ENCODE results near the gene COL24A1.
"Not testable (repeated sequence)": the region's sequence is repeated elsewhere in the genome, so short reads cannot be mapped to it uniquely, and the experiment has no call there.

The COL24A1 gene

DNA sequence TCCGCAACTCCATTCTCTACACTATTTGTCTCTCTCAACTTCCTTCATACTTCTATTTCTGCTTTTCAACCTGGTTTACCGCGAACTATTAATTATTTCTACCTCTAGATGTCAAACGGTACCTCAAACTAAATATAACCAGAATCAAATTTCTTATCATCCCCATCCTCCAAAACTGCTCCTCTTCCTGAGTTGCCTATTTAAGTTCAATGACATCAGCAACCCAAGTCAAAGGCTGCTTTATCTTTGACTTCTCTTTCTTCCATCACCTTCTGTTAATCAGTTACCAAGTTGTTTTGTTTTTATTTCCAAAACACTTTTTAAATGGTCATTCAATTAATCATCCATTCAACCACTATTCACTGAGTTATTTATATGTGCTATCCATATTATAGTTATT lies 171.9 kb downstream of the COL24A1 start:
- no peak for DNase-seq (ENCODE audit: low spot score)

DNA sequence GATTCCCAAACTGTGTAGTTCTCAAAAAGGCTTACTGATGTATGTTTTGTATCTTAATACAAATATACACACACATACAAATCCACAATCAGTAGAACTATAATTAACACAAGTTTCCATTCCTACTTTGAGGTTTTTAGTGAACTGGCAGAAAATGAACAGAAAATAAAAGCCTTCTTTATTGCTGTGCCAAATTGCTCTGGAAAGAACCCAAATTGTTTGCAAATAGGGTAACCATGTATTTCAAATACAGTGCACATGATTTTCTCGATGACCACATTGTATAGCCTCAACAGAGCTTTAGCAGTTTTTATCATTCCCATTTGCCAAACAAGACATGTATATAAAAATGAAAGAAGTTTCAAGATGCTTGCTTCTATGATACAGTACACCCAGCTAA lies 173.3 kb downstream of the COL24A1 start:
- DNase-seq (ENCODE audit: low spot score): no peak

DNA sequence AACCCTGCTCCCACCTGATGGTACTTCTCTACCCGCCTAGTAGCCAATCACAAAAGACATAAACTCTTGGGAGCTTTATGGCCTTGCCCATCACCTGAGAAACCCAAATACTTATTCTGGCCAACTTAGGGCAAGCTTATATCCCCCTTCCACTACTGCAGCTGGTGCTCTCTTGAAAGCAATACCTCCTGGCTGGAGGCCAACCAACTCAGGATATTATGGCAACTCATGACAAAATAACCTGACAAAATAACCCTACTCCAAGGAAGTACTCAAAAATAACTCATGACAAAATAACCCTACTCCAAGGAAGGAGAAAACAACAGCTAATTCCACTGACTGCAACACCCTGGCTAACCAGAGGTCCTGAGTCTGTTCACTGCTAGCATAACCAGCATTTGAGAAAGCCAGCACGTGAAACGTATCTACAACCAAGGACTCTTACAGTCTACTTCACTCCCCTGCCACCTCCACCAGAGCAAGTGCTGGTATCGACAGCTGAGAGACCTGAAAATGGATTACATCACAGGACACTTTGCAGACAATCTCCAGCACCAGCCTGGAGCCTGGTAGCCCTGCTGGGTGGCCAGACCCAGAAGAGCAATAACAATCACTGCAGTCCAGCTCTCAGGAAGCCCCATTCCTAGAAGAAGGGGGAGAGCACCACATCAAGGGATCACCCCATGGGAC lies 179.9 kb downstream of the COL24A1 start:
- DNase-seq (ENCODE audit: low spot score): no peak

GRCh38 chr1:85975912-85976371 lies 180.6 kb downstream of the COL24A1 start:
- no peak for DNase-seq (ENCODE audit: low spot score)

DNA sequence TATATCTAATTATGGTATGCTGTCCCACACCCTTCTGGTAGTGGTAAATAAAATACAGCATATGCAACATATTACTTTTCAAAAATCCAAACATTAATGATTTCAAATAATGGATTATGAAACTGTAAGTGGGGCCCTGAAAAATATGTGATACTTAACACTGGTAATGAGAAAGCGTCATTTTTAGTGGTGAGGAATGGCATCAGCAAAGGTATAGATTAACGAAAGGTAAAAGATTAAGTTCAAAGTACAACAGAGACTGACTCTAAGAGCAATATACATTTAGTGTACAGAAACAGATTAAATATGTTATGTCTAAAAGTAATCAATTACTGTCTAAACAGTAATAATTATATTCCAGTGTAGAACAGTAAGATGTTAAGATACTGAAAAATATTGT lies 194.1 kb downstream of the COL24A1 start:
- no peak for DNase-seq (ENCODE audit: low spot score)

DNA sequence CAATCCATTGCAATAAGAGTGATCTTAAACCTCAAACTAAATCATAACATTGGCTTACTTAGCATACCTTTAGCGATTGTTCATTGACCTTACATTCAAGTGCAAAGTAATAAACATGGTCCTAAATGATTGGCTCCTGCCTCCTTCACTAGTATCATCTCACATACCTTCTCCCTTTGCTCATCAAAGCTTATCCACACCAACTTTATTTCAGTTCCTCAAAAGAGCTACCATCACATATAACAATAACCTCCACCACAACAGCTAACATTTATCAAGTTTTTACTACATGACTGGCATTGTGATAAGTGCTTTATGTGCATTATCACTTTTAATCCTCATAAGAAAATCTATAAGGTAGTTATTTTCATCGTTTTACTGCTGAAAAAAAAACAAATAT lies 198.8 kb downstream of the COL24A1 start:
- no peak for DNase-seq (ENCODE audit: low spot score)

- not testable (repeated sequence) for DNase-seq (ENCODE audit: low spot score)
Observed at GRCh38 chr1:85955218-85955617, 201.4 kb downstream of the COL24A1 start.

DNA sequence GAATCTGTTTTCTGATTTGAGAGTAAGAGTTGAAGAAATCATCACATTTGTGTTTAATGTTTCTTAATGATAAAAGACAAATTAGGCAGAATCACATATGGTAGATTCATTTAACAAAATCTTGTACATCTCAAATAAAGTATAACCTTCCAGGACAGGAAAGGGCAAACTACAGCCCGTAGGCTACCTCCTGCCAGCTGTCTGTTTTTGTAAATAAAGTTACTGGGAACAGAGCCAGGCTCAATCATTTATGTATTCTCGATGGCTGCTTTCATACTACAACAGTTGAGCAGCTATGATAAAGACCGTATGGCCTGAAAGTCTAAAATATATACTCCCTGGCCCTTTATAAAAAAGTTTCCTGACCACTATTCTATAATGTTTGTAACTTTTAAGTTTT lies 204.1 kb downstream of the COL24A1 start:
- DNase-seq (ENCODE audit: low spot score): no peak

DNA sequence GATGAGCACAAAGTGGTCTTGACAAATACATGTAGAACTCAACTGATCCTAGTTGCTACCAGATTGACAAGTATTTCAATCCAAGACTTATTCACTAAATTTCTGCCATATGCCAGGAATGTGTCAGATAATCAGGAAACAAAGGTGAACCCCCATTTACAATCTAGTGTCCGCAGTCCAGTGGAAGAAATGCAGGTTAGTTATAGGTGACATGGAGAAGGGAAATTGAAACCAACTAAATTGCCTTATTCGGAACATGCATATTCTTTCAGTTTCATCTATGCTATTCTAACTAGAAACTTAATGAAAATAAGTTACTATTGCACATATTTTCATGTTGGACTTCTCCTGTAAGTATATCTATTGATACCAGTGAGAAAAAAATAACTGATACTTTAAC lies 209.4 kb downstream of the COL24A1 start:
- no peak for DNase-seq (ENCODE audit: low spot score)

DNA sequence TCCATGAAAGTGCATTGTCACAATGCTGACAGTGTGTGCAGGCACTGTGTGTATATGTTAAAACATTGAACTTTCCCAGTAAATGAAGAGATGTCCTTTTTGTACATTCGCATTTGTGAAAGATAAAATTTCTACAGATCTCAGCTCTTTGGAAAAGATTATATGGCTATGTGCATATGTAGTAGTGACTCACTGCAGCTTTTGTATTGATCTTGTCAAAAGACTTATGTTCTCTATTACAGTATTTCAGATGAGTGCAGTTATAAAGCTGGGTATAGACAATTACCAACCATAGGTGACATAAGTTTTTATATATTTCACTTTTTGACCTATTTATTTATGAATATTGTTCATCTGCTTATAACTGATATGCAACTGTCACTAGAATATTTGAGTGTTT lies 212.6 kb downstream of the COL24A1 start:
- no peak for DNase-seq (ENCODE audit: low spot score)

GRCh38 chr1:85943526-85943925 lies 213.0 kb downstream of the COL24A1 start:
- DNase-seq (ENCODE audit: low spot score): no peak

DNA sequence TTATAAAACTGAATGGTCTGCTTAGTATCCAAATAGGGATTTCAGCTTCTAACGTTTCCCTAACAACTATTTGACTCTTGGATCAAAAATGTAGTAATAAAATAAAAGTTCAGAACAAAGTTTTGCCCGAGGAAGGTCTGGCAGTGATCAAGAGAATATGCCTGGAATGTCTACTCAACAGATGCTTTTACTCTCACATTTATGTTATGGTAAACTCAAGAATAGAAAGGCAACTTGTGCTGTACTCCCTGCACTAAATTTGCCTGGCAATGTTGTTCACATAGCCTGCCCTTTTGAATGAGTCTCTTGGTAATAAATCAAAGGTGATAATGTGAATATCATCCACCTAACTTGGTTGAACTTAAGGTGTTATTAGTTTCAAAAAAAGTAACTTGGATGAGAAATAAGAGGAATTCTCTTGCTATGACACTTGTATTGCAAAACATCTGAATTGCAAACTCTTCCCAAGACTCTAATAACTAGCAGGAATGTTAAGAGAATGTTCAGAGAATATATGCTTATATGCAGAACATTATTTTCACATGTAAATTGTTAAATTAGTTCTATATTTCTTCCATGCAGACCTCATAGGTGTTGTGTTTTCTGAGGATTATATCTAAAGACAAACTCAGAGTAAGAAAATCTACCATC lies 215.8 kb downstream of the COL24A1 start:
- no peak for DNase-seq (ENCODE audit: low spot score)

GRCh38 chr1:85938829-85939228 lies 217.7 kb downstream of the COL24A1 start:
- DNase-seq (ENCODE audit: low spot score): no peak

DNA sequence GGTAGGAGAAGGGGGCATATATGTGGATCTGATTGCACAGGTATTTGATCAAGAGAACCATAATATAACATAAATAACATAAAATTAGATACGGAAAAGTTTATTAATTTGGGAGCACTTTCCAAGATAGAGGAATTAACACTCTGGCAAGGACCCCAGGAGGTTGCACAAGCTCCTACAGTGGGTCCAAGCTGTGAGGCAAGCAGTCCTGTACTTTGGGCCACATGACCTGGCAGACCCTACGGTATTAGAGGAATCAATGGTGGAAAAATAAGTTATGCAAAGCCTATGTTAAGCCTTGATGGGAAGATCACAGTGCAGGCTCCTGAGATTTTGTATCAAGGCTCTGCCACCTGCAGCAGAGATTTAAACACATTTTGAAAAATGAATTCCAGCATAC lies 220.1 kb downstream of the COL24A1 start:
- DNase-seq (ENCODE audit: low spot score): no peak

DNA sequence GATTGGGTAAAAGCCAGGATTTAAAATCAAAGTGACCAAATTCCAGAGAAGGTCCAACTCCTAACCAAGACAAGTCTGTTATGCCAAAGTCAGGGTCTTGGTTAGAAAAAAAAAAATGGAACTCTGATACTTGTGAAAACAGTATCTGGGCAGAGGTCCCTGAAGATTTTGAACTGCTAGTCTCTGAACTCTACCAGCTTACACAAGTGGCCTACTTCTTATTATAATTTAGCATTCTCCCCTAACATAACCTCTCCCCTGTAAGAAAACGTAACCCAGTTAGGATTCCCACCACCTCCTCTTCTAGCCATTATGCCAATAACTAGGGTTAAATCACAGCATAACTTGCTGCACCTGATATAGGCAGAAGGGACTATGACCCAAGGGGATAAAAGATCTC lies 220.5 kb downstream of the COL24A1 start:
- DNase-seq (ENCODE audit: low spot score): no peak

DNA sequence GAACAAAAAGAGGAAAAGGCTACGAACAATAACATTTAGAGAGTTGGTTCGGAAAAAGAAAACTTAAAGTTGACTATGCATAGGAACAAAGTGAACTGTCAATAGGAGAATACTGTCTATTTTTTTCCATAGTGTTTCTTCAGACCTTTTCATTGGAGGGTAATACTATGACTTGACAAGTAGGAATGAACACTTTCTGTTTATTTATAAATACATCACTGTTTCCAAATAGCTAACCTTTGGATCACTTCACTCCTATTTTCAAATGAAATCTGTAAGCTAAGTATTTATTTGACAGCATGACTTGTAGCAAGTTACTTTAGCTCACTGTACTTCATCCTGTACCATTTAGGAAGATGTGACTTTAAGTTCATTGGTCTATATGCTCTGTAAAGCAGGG lies 221.3 kb downstream of the COL24A1 start:
- DNase-seq (ENCODE audit: low spot score): no peak

- DNase-seq (ENCODE audit: low spot score): peak; percentile 17
Observed at GRCh38 chr1:85934516-85934915, 222.1 kb downstream of the COL24A1 start.

DNA sequence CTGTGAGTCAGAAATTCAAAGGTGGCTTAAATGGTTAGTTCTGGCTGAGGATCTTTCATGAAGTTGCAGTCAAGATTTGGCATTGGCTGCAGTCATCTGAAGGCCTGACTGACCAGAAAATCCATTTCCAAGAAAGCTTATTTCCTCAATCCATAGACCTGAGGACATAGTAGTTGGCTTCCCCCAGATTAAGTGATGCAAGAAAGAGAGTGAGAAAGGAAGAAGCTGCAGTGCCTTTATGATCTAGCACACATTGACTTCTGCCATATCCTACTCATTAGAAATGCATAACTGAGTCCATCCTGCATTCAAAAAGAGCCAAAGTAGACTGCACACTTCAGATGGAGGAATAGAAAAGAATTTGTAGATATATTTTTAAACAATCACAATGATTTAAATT lies 222.6 kb downstream of the COL24A1 start:
- no peak for DNase-seq (ENCODE audit: low spot score)

- no peak for DNase-seq (ENCODE audit: low spot score)
Observed at GRCh38 chr1:85911742-85912141, 244.8 kb downstream of the COL24A1 start.

DNA sequence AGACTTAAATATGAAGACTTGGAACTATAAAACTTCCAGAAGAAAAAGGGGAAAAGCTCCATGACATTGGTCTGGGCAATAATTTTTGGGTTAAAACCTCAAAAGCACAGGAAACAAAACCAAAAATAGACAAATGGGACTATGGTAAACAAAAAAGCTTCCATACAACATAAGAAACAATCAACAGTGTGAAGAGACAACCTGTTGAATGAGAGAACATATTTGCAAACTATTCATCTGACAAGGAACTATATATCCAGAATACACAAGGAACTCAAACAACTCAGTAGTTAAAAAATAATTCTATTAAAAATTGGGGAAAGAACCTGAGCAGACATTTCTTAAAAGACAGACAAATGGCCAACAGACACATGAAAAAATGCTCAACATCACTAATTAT lies 255.7 kb downstream of the COL24A1 start:
- DNase-seq (ENCODE audit: low spot score): no peak

DNA sequence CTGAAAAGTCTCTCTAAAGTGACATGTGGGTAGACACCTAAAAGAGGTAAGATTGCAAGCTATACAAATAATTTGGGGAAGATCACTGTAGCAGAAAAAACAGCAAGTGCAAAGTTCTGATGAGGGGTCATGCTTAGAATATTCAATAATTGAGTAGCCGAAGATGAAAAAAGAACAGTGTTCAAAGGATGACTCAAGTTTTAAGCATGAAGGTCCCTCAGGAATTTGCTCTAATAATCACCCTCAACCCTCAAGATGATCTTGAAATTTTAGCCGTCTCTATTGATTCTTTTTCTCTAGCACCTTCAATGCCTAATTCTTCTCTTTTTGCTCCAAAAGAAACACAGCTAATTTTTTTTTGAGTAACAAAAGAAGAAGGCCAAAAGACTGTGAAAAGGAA lies 257.7 kb downstream of the COL24A1 start:
- DNase-seq (ENCODE audit: low spot score): no peak

- DNase-seq (ENCODE audit: low spot score): peak; percentile 22
Observed at GRCh38 chr1:85894651-85895050, 261.9 kb downstream of the COL24A1 start.

DNA sequence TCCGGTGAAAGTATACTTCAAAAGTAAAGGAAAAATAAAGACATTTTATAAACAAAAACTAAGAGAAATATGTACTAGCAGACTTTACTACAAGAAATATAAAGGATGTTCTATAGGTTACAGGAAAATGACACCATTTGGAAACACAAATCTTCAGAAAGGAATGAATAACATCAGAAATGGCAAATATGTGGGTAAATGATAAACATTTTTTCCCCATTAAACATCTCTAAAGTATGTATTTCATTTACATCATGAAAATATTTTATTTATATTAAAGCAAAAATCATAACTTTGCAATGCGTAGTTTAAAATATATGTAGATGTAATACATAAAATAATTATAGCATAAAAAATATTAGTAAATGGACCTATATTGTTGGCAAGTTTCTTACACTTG lies 264.2 kb downstream of the COL24A1 start:
- no peak for DNase-seq (ENCODE audit: low spot score)

DNA sequence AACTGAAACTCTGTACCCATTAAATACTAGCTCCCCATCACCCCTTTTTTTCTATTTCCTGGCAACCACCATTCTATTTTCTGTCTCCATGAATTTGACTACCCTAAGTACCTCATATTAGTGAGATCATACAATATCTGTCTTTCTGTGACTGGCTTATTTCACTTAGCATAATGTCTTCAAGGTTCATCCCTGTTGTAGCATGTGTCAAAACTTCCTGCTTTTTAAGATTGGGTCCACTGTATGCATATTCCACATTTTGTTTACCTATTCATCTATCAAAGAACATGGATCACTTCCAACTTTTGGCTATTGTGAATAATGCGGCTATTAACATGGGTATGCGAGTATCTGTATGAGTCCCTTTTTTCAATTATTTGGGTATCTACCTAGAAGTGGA lies 266.7 kb downstream of the COL24A1 start:
- no peak for DNase-seq (ENCODE audit: low spot score)
